Endometrial microvascular endothelial cells (primary cell): ENCODE measurements around the gene IRF7. TPM values are rescaled to one million over a fixed set of nuclear protein-coding genes. Genes with fewer than 3 reads are reported as not detected.

Experiments
- in situ Hi-C: cut with HindIII; loops from 2 replicates; pipeline ENCODE4 v1.10.0; 2017; ENCODE audit warnings: low sequenced_read_pairs, low pct_unique_long_range_greater_than_20kb; ENCODE audit errors: inconsistent ontology term
- total RNA-seq: library from RNA; depleted of rRNA; stranded (reverse); fragments of >200 nt; gene quantifications from one replicate; pipeline ENCODE4 v1.2.3, GENCODE V29; 2015; ENCODE audit errors: inconsistent ontology term

The IRF7 gene
- total RNA-seq, 1 donor from 2014 or later: 31.4 TPM

DNA sequence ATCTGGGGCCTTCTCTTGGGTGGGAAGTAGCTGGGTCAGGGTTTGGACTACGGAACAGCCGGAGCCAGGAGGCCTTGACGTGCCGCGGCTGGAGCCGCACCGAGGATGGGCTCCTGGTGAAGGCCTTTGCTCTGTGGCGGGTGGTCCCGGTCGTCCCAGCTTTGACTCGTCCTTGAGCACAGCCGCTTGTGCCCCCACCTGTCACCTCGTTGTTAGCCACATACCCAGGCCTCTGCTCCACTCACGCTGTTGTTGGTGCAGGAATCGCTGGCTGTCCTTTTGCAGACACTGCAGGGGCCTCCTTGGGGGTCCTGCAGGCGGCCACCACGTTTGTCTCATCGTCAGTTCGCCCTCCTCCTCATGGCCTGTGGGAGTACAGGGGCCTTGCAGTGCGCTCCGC is 22.4 kb downstream of the IRF7 start:
- in situ Hi-C loops: no loop called here

DNA sequence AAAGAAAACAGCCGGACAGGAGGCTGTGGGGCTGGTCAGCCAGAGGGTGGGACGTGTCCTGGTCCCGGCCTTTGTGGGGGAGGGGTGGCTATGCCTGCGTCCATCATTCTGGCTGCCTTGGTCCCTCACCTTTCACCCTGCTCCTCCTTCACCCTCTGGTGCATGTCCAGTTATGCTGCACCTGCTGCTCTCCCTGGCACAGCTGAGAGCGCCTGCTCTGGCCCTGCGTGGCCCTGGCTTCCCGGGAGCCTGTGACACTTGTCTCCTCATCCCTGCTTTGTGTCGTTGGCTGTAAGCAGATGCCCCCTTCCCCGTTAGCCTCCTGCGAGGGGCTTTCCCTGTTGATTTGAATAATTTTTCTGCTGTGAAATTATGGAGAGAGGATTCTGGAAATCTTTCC is 22.8 kb downstream of the IRF7 start:
- in situ Hi-C loops: no loop called here

DNA sequence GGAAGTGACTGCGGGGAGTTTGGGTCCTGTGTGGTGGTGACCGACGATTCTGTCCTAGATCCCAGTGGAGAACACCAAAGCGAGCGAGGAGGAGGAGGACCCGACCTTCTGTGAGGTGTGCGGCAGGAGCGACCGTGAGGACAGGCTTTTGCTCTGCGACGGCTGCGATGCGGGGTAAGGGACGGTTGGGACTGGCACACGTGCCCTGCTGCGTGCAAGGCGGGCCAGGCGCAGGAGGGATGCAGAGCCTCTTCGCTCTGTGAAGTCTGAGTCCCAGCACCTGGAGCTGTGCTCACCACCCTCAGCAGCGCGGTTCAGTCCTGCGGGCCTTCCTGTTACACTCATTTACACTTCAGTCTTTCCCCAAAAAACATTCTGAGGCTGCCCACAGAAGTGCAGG is 23.2 kb downstream of the IRF7 start:
- in situ Hi-C loops: no loop called here

DNA sequence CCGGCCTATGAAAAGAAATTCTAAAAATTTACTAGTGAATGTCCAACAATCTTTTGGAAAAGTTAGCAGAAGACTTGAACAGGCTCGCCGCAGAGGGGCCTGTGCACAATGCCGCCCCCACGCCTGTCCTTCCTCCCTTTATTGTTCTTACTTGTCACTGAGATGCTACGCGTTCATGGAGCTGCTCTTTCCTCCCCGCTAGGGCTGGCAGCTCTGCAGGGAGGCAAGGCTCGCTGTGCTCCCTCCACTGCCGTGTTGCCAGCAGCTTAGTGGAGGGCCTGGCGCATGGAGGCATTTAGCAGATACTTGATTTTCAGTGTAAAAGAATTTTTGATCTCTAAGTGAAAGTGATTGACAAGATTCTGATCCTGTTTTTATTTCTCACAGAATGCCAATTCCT is 24.8 kb downstream of the IRF7 start:
- in situ Hi-C loops: no loop called here

DNA sequence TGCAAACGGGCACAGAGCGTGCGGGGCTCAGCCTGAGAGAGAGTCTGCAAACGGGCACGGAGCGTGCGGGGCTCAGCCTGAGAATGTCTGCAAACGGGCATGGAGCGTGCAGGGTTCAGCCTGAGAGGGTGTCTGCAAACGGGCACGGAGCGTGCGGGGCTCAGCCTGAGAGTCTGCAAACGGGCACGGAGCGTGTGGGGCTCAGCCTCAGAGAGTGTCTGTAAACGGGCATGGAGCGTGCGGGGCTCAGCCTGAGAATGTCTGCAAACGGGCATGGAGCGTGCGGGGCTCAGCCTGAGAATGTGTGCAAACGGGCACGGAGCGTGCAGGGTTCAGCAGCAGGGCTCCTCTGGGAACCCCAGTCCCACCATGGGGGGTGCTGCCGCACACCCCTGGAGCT is 26.0 kb downstream of the IRF7 start:
- in situ Hi-C loops: no loop called here

DNA sequence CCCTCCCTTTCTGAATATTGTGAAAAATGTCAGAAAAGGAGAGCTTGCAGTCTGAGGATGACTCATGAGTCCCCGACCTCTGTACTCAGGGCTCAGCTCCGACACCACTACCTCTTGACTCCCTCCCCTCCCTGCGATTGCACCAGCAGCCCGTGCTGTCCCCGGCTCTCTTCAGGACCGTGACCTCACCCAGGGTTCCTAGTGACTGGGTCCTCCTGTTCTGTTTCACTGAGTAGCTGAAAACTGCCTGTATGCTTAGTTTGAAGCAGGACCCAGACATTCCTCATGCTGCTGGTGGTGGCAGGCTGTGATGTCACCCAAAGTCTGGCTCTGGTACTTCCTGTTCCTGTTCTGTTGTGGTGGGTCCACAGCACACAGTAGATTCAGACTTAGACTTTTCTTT is 27.8 kb downstream of the IRF7 start:
- in situ Hi-C loops: no loop called here

DNA sequence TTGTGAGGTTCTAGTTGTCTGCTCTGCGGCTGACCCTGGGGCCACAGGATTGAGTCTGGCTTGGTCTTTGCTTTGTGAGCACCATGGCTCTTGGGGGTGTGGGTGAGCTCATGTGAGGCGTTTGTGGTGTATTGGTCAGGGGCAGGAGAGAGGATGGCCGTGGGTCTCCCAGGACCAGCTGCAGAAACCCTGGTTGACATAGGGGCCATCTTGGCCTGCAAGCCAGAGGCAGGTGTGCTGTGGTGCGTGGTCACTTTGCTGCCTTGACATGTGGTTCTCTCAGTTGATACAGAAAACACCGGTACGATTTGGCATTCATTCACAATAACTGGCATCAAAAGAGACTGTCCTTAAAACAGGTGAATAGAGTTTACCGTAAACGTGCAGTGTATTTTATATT is 28.2 kb downstream of the IRF7 start:
- in situ Hi-C loops: no loop called here

DNA sequence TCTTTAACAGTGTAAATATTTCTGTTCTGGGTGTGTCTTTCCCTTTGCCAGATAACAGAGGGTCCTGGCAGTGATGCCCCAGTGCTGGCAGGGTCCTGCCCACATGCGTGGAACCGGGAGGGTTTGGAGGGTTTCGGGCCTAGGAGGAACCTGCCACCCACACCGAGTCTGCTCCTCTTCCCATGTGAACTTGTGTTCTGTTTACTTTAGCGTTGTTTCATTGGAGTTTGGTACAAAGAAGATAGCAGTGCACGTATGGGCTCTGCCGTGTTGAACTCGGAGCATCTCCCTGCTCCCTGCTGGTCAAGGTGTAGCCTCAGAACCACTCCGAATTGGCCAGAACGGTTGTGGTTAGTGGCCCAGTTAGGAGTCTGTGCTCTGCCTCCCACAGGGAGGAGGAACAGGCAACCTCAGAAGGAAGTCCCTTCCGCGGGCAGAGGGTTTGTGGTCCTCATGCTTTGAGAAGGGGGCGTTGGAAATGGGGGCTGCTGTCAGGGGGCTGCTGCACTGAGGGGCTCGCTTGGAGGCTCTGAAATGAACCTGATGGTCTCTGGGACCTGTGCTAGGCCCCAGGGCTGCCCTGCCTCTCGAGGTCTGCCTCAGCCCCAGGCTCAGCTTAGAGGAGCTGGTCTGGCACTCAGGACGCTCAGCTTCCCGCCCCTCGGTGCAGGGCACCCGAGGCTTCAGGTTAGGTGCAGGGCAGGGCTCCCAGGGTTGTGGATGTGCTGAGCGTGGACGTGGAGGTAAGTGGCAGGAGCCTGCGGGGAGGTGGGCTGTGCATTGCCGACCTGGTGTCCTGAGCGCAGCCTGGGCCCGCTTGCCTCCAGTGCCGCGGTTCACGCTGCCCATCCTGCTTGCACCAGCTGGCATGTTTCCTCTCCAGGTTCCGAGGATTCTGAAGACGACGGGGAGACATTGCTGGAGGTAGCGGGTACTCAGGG is 29.1 kb downstream of the IRF7 start:
- in situ Hi-C loops: no loop called here

DNA sequence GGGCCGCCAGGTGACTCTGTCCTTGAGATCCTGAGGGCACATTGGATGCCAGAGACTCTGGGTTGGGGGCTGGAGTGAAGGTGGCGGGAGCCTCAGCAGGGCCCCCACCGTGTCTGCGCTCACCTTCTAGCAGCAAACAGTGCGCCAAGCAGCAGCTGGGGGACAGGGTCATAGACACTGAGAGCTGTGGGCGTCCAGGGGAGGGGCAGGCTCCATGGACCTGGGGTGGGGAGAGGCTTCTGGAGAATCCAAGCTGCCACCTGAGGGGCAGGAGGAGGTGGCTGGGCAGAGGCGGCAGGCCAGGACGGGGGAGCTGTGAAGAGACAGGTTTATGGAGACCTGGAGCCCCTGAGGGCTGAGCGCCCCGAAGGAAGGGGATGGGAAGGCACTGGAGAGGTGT is 31.5 kb downstream of the IRF7 start:
- in situ Hi-C loops: no loop called here

DNA sequence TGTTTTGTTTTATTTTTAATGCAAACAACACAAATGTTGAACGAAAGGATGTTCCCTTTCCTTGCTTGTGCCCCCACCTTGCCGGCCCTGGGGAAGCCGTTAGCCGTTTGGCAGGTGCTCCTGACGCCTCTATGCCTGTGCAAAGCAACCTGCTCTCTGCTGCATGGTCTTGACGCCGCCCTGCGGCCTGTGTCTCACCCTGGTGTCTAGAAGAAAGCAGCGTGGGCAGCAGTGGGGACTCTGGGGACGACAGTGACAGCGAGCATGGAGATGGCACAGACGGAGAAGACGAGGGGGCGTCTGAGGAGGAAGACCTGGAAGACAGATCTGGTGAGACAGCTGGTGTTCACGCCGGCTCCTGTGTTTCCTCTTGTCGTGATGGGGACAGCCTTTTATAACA is 34.0 kb downstream of the IRF7 start:
- in situ Hi-C loops: no loop called here

DNA sequence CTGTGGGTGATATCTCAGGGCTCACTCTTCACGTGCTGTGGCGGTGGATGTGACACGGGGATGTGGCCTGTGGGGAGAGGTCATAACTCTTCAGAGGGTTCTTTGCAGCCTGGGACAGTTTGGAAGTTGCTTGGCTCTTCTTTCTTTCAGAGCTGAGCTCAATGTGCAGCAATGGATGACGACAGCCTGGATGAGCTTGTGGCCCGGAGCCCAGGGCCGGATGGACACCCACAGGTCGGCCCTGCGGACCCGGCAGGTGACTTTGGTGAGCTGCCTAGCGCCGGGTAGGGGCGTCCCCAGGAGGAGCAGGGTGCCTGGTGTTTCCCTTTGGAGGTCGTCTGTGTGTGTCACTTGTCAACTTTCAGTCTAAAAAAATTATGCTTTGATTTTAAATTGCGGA is 34.4 kb downstream of the IRF7 start:
- in situ Hi-C loops: no loop called here

DNA sequence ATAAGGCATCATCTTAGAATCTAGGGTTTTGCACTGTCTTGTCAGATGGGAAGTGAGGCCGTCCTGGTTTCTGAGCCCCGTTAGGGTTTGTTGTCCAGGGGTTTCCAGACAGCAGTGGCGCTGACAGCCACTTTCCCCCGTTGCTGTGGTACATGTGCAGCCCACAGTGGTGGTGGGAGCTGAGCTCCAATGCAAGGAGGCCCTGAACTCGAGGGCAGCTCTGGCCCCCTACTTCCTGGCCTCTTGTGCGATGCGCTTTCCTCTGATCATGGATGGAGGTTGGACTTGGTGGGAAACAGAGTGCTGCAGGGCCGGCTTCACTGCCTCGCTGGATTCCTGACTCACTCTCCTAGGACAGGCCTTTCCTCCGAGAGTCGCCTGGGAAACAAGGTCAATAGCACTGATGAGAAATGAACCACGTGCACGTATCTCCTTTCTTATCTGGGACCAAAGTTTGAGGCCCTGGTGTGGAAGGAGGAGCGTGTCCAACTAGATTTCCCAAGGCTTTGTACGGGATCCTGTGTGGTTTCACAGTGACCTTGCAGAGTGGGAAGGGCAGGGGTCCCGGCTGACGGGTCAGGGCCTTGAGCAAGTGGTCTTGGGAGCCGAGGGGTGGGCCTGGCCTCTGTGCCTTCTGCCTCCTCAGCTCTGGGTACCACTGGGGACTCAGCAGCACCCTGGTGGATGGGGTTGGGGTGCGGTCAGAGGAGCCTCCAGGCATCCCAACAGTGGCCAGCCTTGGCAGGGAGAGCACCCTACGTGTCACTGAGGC is 35.7 kb downstream of the IRF7 start:
- in situ Hi-C loops: no loop called here

DNA sequence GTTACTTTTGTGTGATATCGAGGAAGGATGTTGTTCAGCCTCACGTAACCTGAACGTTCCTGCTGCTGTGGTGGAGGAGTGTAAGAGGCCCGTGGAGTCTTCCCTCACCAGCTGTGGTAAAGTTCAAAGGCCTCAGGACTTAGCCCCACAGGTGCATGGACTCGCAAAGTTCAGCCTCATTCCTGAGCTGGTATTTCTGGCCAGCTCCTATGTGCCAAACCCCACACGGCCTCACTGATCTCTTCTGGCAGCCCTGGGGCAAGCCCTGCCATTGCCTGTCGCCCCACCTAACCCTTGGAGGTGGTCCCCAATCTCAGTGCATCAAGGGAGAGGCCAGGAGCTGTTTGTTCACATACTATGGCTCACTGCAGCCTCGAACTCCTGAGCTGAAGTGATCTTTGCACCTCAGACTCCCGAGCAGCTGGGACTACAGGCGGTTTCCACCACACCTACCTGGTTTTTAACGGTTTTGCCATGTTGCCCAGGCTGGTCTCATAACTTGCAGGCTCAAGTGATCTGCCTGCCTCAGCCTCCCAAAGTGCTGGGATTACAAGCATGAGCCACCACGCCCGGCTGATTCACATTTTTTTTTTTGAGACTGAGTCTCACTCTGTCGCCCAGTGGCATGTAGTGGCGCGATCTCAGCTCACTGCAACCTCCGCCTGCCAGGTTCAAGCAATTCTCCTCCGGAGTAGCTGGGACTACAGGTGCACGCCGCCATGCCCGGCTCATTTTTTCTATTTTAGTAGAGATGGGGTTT is 37.3 kb downstream of the IRF7 start:
- in situ Hi-C loops: no loop called here

DNA sequence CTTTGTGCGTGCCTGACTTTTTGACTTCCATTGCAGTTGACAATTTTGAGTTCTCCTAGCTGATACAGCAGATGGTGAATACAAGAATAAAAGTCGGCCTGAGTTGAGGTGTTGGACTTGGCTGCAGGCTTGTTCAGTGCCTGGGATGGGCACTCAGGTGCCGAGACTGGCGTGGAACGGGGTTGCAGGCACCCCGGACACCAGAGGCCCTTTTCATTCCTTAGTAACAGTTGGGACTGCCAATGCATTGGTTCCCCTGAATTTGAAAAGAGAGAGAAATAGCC is 38.2 kb downstream of the IRF7 start:
- in situ Hi-C loops: no loop called here

DNA sequence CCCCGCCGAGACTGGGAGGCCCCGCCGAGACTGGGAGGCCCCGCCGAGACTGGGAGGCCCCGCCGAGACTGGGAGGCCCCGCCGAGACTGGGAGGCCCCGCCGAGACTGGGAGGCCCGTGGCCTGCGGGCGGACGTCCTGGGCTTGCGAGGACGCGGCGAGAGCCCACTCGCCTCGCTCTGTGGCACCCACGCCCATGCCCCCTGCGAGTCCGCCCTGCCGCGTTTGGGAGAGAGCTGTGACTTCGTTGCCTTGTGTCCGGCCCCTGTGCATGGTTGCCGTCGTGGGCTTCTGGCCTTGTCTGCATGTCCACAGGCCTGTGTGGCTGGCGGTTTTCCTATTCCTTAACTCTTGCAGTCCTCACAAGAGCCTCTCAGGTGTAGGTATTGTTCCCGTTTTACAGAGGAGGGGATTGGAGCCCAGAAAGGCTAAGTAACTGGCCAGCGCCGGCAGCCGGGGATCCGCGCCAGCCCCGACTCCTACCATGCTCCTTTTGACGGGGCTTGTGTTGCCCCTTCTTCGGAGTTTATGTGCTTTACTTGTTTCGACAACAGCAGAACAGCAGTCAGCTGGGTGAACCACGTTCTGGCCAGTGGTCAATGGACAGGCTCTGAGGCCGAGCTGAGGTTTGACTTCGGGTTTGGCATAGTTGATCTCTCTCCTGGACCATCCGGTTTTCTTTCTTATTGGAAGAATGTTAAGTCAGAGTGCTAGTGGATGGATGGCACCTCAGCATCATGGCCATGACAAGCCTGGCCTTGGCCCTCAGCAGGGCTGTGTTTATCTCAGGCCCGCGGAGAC is 38.7 kb downstream of the IRF7 start:
- in situ Hi-C loops: no loop called here

DNA sequence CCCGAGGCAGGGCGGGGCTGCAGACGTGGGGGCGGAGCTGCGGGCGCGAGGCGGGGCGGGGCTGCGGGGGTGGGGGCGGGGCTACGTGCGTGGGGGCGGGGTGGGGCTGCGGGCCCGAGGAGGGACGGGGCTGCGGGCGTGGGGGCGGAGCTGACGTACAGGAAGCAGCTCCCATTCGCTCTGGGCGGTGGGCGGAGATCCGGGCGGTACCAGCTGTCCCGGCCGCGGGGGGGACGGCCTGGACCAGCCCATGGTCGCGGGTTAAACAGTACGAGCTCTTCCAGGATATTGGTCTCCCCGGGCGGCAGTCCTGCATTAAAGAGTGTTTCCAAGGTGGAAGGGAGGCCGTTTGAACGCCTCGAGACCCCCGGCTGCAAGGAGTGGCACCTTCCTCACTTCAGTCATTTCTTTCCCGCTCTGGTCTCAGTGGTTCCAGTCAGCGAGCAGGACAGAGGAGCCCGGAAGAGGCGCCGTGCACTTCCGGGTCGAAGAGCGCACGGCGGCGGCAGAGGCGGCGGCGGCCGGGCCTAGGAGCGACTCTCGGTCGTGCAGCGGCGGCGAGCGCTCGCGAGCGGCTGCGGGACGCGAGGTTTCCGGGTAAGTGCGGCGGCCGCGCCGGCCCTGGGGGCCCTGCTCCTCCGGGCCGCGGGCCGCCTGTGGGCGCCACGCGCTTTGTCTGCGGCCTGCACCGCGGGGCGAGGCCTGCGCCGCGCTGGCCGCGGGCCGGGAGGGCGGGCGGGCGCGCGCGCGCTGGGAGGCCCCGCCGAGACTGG is 39.6 kb downstream of the IRF7 start, which contains the start of gene PHRF1:
Gene PHRF1, plus strand, starts transcription at position 475 of the 773 bp plus-strand sequence. CDS start 5,043 bp downstream, outside the sequence.
- in situ Hi-C loops: no loop called here

DNA sequence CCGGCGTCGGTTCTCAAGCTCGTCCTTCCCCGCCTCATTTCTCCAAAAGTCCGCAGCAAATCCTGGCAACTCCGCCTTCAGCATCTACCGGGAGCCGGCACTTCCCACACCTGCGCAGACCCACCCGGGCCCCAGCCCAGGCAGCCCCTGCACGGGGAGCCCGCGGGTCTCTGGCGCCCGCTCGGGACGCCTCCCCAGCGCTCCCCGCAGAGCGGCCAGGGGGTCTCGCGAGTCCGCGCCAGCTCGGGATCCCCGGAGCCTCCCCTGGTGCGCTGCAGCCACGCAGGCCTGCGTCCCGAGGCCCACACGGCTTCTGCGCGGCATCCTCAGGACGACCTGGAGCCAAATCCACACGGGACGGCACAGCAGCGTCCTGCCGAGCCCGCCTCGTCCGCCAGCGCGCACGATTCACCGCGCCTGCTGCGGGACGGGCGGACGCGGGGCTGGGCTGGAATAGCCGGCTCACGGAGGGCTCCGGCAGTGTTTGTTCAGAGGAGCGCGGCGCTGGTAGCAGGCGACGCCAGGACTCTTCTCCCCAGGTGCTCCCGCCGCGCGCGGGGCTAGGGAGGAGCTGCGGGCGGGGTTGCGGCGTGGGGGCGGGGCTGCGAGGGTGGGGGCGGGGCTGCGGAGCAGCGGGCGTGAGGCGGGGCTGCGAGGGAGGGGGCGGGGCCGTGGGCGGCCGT is 40.3 kb downstream of the IRF7 start:
- in situ Hi-C loops: no loop called here
